Adipose tissue (tissue), 3 donors: ENCODE measurements around the gene ATP1A4. TPM values are rescaled to one million over a fixed set of nuclear protein-coding genes. Genes with fewer than 3 reads are reported as not detected.

ENCODE experiments used
- polyA plus RNA-seq, 3 donors: library from polyadenylated mRNA; stranded (reverse); fragments of 200-250 nt; gene quantifications; one replicate each; pipeline ENCODE4 v1.2.3, GENCODE V29; 2013
- donor health status: healthy with polysubstance abuse.
- donor health status: Bipolar disorder and iron deficiency.
- donor health status: healthy.

Gene ATP1A4
- polyA plus RNA-seq, 3 donors = 0.13 to 0.56 (median 0.54) TPM

Other genes with a start within 250 kb of the ATP1A4 start
- 100 to 1,000 TPM; 273 to 442 (median 340) TPM for gene TAGLN2, start 226.1 kb upstream of the ATP1A4 start, polyA plus RNA-seq
- gene IGSF9, start 206.0 kb upstream of the ATP1A4 start, polyA plus RNA-seq = 1 to 10 TPM in 2 of 3 donors, under 1 TPM in 1; 0.56 to 1.6 (median 1.4) TPM
- gene SLAMF9, start 197.4 kb upstream of the ATP1A4 start, polyA plus RNA-seq = under 1 TPM in 1 of 3 donors, not detected in 2; 0.12 TPM
- 1 to 10 TPM in 2 of 3 donors, under 1 TPM in 1; 0.90 to 4.1 (median 2.4) TPM for gene PIGM, start 119.6 kb upstream of the ATP1A4 start, polyA plus RNA-seq
- under 1 TPM in 2 of 3 donors, not detected in 1; 0.09 to 0.12 TPM for gene KCNJ10, start 81.4 kb upstream of the ATP1A4 start, polyA plus RNA-seq
- under 1 TPM in 1 of 3 donors, not detected in 2; 0.03 TPM for gene KCNJ9, start 70.1 kb upstream of the ATP1A4 start, polyA plus RNA-seq
- 10 to 100 TPM; 13.8 to 24.8 (median 23.9) TPM for gene IGSF8, start 53.0 kb upstream of the ATP1A4 start, polyA plus RNA-seq
- 100 to 1,000 TPM in 1 of 3 donors, 10 to 100 TPM in 1, 1 to 10 TPM in 1; 7.3 to 110 (median 25.6) TPM for gene ATP1A2, start 35.8 kb upstream of the ATP1A4 start, polyA plus RNA-seq
- under 1 TPM in 2 of 3 donors, not detected in 1; 0.13 to 0.35 TPM for gene CASQ1, start 39.0 kb downstream of the ATP1A4 start, polyA plus RNA-seq
- 100 to 1,000 TPM in 2 of 3 donors, 10 to 100 TPM in 1; 54.6 to 289 (median 276) TPM for gene PEA15, start 53.8 kb downstream of the ATP1A4 start, polyA plus RNA-seq
- gene DCAF8, start 110.9 kb downstream of the ATP1A4 start, polyA plus RNA-seq = 100 to 1,000 TPM in 1 of 3 donors, 10 to 100 TPM in 2; 61.8 to 105 (median 74.6) TPM
- gene PEX19, start 133.5 kb downstream of the ATP1A4 start, polyA plus RNA-seq = 100 to 1,000 TPM in 1 of 3 donors, 10 to 100 TPM in 2; 24.7 to 135 (median 56.0) TPM
- 10 to 100 TPM; 47.4 to 86.6 (median 75.8) TPM for gene COPA, start 191.6 kb downstream of the ATP1A4 start, polyA plus RNA-seq
- gene NCSTN, start 191.8 kb downstream of the ATP1A4 start, polyA plus RNA-seq = 10 to 100 TPM; 31.7 to 63.2 (median 45.5) TPM
- under 1 TPM in 2 of 3 donors, not detected in 1; 0.07 to 0.21 TPM for gene NHLH1, start 215.5 kb downstream of the ATP1A4 start, polyA plus RNA-seq
- gene VANGL2, start 249.0 kb downstream of the ATP1A4 start, polyA plus RNA-seq = 1 to 10 TPM in 2 of 3 donors, under 1 TPM in 1; 0.58 to 1.9 (median 1.2) TPM